K562 (cell line): Measurements from ENCODE around the gene MRPS15. TPM values are rescaled to one million over a fixed set of nuclear protein-coding genes. Genes with fewer than 3 reads are reported as not detected.

ENCODE experiments used
- ATAC-seq: fragments of 200-7000 bp; cut with Tn5 transposase; 3 replicates; pipeline ENCODE4 v1.9.1; 2020; ENCODE audit warnings: moderate library complexity
- BruUV-seq: library from RNA; stranded (reverse); fragments of 400-500 nt; replicated peaks from 2 replicates; lab custom pipeline; 2021; lab: Mats Ljungman, UMichigan
- CTCF ChIA-PET: fragments of 300-600 bp; formaldehyde crosslinking; extraction: SDS; loops from one replicate; lab custom pipeline; 2021; ENCODE audit warnings: low intra/inter-chr PET ratio; lab: Yijun Ruan, JAX
- POLR2A ChIA-PET: fragments of 300-600, 350-650 bp; sonication (Branson Sonifier 250); formaldehyde crosslinking; extraction: SDS; loops from one replicate; lab custom pipeline; 2021; ENCODE audit warnings: antibody characterized with exemption, inconsistent platforms; lab: Yijun Ruan, JAX
- DNase-seq, 4 experiments: peaks; one replicate each; pipeline versions ENCODE4 v3.0.0 to v3.0.0-alpha.2; 2011 to 2018; ENCODE audit warnings: low spot score in 3 of 4, mixed read lengths in 3 of 4; ENCODE audit errors: extremely low read depth in 1 of 4
- FAIRE-seq: peaks from 2 replicates; lab custom pipeline; 2011; peaks lifted over from hg19 to GRCh38; lab: Jason Lieb, UNC
- H2AFZ ChIP-seq: 2 replicates; pipeline ENCODE4 v1.6.0; 2011; ENCODE audit warnings: low read depth, low read length, control low read depth, inconsistent platforms
- H3K27ac ChIP-seq: fragments of 200-600 bp; 3 replicates; pipeline ENCODE4 v1.8.0; 2011; ENCODE audit warnings: low read depth, mild to moderate bottlenecking, control low read depth, inconsistent platforms, low read length, moderate library complexity, mixed read lengths; ENCODE audit errors: extremely low read depth
- H3K27me3 ChIP-seq, 2 experiments: fragments of 300-600 bp in 1 of 2; 2 replicates in 1 of 2; 3 replicates in 1 of 2; pipeline versions ENCODE4 v1.6.0 to v1.8.0; 2011; ENCODE audit warnings: inconsistent platforms in 2 of 2, low read length in 2 of 2, mild to moderate bottlenecking in 1 of 2, mixed read lengths in 1 of 2, moderate library complexity in 1 of 2; ENCODE audit not compliant: control insufficient read depth in 2 of 2, insufficient read depth in 2 of 2
- H3K36me3 ChIP-seq: fragments of 300-600 bp; 3 replicates; pipeline ENCODE4 v1.8.0; 2011; ENCODE audit warnings: mild to moderate bottlenecking, low read length, inconsistent platforms; ENCODE audit not compliant: control insufficient read depth, insufficient read depth
- H3K4me1 ChIP-seq, 2 experiments: fragments of 200-600 bp in 1 of 2; replicated peaks in 1 of 2; 2 replicates in 1 of 2; 3 replicates in 1 of 2; pipeline versions ENCODE4 v1.5.1 to v1.8.0; 2011; ENCODE audit warnings: inconsistent platforms in 2 of 2, low read length in 2 of 2, mild to moderate bottlenecking in 1 of 2, mixed read lengths in 1 of 2, moderate library complexity in 1 of 2; ENCODE audit not compliant: control insufficient read depth in 2 of 2, insufficient read depth in 2 of 2
- H3K4me2 ChIP-seq: 2 replicates; pipeline ENCODE4 v1.6.1; 2011; ENCODE audit warnings: low read length, control low read depth, inconsistent platforms, mixed read lengths; ENCODE audit not compliant: insufficient read depth
- H3K4me3 ChIP-seq: fragments of 200-600 bp; sonication (generic), shearing (Covaris generic); 2 replicates; pipeline ENCODE4 v1.5.1; 2016; ENCODE audit warnings: control low read depth, inconsistent platforms
- H3K79me2 ChIP-seq: fragments of 200-600 bp; 3 replicates; pipeline ENCODE4 v1.8.0; 2011; ENCODE audit warnings: low read length, inconsistent platforms; ENCODE audit not compliant: control insufficient read depth, insufficient read depth
- H3K9ac ChIP-seq, 2 experiments: 2 replicates each; pipeline versions ENCODE4 v1.6.0 to v1.6.1; 2011; ENCODE audit warnings: low read depth in 2 of 2, low read length in 2 of 2, control low read depth in 1 of 2, inconsistent platforms in 1 of 2, mild to moderate bottlenecking in 1 of 2, mixed read lengths in 1 of 2; ENCODE audit not compliant: insufficient read depth in 1 of 2
- H3K9me1 ChIP-seq: one replicate; pipeline ENCODE4 v1.6.0; 2011; ENCODE audit warnings: inconsistent platforms, mild to moderate bottlenecking, low read length, moderate library complexity; ENCODE audit not compliant: control insufficient read depth, insufficient read depth
- H3K9me3 ChIP-seq: replicated peaks from 2 replicates; pipeline ENCODE4 v1.5.1; 2011; ENCODE audit warnings: low read depth, low read length, inconsistent platforms; ENCODE audit not compliant: control insufficient read depth, insufficient read depth
- H4K20me1 ChIP-seq: replicated peaks from 2 replicates; pipeline ENCODE4 v1.6.1; 2011; ENCODE audit warnings: low read length, inconsistent platforms, mixed read lengths; ENCODE audit not compliant: control insufficient read depth, insufficient read depth
- RBM15 ChIP-seq: fragments of 200-400 bp; formaldehyde crosslinking; IDR thresholded peaks from 2 replicates; pipeline ENCODE4 v1.6.1; 2018; ENCODE audit warnings: mild to moderate bottlenecking, low read length, moderate library complexity; ENCODE audit not compliant: insufficient read depth
- WGBS: fragments of 100-300 bp; shearing (Covaris generic); methylation state at CpG from one replicate; pipeline ENCODE4 v1.1.6; 2016; ENCODE audit warnings: low coverage, mixed read lengths; ENCODE audit not compliant: insufficient coverage; ENCODE audit errors: missing lambda C conversion rate; 5-methylcytosine and 5-hydroxymethylcytosine counted together
- in situ Hi-C: fragments of 300-500 bp; cut with MboI; formaldehyde crosslinking; loops from 4 replicates; pipeline ENCODE4 v1.15.0; 2018; ENCODE audit warnings: inconsistent platforms, mixed read lengths
- intact Hi-C: fragments of 100-400 bp; cut with micrococcal nuclease; formaldehyde crosslinking; loops from 2 replicates; pipeline ENCODE4 v1.14.2; 2022
- polyA plus RNA-seq, 8 experiments: library from polyadenylated mRNA; depleted of rRNA in 4 of 8; stranded (reverse) in 5 of 8; unstranded in 3 of 8; fragments of >200 nt; fragmentation: Nextera tagmentation in 2 of 8; fragmentation: Illumina TruSeq in 1 of 8; extraction: Ambion mirVana in 2 of 8; extraction: Trizol in 1 of 8; gene quantifications; 2 replicates each; pipeline versions ENCODE4 v1.2.1 to v1.2.3, GENCODE V29; 2011 to 2014; ENCODE audit warnings: inconsistent platforms in 1 of 8, missing spikeins in 1 of 8
- total RNA-seq, 7 experiments: library from RNA; depleted of rRNA in 6 of 7; stranded (reverse); fragments of >200 nt in 6 of 7; fragmentation: Illumina TruSeq in 2 of 7; extraction: Trizol in 2 of 7; gene quantifications; 2 replicates each; pipeline versions ENCODE4 v1.2.1 to v1.2.3, GENCODE V29; 2011 to 2021; ENCODE audit warnings: low replicate concordance in 1 of 7
- TF ChIP-seq, protein P1 (sequence below): fragments of 450-650 bp; IDR thresholded peaks from 2 replicates; pipeline ENCODE4 v1.6.1; 2018; ENCODE audit not compliant: partially characterized antibody

MRPS15 gene
- total and polyA plus RNA-seq, 9 of the 15 experiments (the other 6 are each of a cell fraction or from before 2014, with no cell fraction given) = 62.9 to 286 (median 149) TPM

DNA sequence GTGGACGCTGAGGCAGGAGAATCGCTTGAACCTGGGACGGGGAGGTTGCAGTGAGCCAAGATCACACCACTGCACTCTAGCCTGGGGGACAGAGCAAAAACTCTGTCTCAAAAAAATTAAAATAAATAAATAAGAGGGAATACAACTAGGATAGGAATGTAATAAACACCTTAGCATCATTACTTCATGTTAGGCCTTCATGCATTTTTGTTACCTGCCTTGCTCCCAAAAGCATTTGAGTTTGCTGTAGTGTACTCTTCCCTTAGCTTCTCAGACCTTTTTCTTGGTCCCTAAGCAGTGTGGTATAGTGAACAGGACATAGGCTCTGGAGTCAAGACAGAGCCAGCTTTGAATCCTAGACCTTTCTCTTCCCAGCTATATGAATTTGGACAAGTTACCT lies 11.1 kb downstream of the MRPS15 start:
- no peaks in the 10 kb centered on the region for H3K9me3 ChIP-seq
- no TSS peak for BruUV-seq
- FAIRE-seq = peak; percentile 37
- no peak for DNase-seq
- no peaks in the 10 kb centered on the region for H3K9me1 ChIP-seq
- TF ChIP-seq RBM15 = no peak
- TF ChIP-seq, protein P1, sequence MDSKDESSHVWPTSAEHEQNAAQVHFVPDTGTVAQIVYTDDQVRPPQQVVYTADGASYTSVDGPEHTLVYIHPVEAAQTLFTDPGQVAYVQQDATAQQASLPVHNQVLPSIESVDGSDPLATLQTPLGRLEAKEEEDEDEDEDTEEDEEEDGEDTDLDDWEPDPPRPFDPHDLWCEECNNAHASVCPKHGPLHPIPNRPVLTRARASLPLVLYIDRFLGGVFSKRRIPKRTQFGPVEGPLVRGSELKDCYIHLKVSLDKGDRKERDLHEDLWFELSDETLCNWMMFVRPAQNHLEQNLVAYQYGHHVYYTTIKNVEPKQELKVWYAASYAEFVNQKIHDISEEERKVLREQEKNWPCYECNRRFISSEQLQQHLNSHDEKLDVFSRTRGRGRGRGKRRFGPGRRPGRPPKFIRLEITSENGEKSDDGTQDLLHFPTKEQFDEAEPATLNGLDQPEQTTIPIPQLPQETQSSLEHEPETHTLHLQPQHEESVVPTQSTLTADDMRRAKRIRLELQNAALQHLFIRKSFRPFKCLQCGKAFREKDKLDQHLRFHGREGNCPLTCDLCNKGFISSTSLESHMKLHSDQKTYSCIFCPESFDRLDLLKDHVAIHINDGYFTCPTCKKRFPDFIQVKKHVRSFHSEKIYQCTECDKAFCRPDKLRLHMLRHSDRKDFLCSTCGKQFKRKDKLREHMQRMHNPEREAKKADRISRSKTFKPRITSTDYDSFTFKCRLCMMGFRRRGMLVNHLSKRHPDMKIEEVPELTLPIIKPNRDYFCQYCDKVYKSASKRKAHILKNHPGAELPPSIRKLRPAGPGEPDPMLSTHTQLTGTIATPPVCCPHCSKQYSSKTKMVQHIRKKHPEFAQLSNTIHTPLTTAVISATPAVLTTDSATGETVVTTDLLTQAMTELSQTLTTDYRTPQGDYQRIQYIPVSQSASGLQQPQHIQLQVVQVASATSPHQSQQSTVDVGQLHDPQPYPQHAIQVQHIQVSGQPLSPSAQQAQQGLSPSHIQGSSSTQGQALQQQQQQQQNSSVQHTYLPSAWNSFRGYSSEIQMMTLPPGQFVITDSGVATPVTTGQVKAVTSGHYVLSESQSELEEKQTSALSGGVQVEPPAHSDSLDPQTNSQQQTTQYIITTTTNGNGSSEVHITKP = peak; percentile 62
- no peak overlapping the region for H3K9ac ChIP-seq
- no peak overlapping the region for H3K4me3 ChIP-seq
- in situ Hi-C loops = no loop called here
- H3K27me3 ChIP-seq = no peaks in the 10 kb centered on the region
- no peaks in the 10 kb centered on the region for H4K20me1 ChIP-seq
- H2AFZ ChIP-seq = no peak overlapping the region
- no peak overlapping the region for H3K27ac ChIP-seq
- intact Hi-C loops = no loop called here
- no peak overlapping the region for H3K4me2 ChIP-seq
- ChIA-PET CTCF (no interaction called here), POLR2A (interaction anchor here (0.8 to 4.0 kb wide), 5 partner anchors 10 to 229 kb away, joined by 3 to 37 read pairs (median 3); partner anchors contain the start of genes MRPS15 and THRAP3)
- no peak for ATAC-seq
- H3K79me2 ChIP-seq = no peaks in the 10 kb centered on the region
- peaks cover 21 to 24% of the 10 kb centered on the region in 2 experiments for H3K4me1 ChIP-seq
- peaks cover 39% of the 10 kb centered on the region for H3K36me3 ChIP-seq
- WGBS = 79% methylated on average over 3 of the region's 3 CpGs
